HG03175 (cell line): ENCODE data around the gene FAM184A.

Experiments
- ATAC-seq: cut with Tn5 transposase; IDR thresholded peaks from one replicate; pipeline ENCODE4 v1.9.1; 2021; ENCODE audit warnings: mild to moderate bottlenecking, moderate library complexity; ENCODE audit not compliant: unreplicated experiment

FAM184A gene

DNA sequence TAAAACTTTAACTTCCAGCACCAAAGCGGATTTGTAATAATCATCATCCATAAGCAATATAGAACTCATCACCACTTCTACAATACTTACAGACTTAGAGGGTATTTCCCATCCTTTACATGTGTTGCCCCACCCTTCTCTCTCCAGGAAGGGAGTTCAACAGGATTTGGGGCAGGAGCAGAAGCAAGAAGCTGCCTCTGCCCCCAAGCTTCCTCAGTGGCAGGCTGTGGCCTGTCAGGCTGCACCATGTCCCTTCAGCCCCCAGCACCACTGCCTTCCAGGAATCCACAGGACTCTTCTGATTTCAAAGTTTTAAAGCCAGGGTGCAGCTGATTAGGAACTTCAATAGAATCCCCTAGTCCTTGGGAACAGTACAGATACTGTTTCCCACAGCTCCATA lies 106.8 kb downstream of the FAM184A start:
- ATAC-seq, result no peak

DNA sequence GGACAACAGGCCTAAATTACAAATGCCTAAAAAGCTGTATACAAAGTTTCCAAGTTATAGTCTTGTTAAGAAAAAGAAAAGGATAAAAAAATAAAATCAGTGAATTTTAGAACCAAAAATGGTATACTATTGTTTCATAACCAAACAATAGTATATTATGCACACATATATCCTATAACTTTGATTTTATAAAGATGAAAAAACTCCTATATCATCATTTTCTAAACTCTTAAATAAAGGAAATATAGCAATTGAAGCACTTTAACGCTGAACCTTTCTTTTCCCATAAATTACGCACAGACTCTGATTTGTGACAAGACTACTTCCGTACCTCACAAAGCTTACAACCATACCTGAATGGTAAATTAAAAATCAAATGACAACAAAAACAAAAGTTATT lies 107.6 kb downstream of the FAM184A start:
- no peak for ATAC-seq

DNA sequence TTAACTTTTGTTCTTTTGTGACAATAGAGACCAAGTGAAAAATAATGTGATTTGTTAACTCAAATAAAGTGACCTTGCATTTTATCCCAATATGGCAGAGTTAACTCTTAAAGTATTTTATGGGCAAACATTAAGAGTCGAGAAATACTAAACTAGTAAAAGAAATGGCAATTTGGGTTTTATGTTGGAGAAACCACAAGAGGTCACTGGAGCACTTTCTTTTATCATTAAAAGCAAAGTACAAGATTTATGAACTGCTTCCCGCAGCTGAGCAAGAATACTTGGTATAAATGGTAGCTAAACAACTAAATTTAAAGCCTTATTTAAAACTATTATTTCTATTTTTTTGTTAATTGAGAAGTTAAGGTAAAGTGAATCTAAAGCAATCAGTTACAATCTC lies 110.0 kb downstream of the FAM184A start:
- no peak for ATAC-seq

DNA sequence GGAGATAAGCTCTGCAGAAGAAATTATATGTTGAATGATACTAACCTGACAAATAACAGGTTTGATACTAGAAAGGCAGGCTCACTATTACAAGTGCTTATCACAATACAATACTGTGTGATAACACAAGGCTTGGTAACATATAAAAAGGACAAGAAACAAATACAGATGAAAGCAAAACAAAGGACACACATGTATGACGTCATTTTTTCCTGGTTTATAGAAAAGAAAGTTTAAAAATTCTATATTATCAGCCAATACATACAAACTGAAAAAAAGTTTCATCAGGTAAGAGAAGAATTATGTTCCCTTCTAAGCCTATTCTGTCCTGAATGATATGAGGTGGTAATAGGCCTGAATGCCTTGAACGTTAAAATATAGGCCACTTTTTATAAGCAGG lies 111.2 kb downstream of the FAM184A start:
- no peak for ATAC-seq

DNA sequence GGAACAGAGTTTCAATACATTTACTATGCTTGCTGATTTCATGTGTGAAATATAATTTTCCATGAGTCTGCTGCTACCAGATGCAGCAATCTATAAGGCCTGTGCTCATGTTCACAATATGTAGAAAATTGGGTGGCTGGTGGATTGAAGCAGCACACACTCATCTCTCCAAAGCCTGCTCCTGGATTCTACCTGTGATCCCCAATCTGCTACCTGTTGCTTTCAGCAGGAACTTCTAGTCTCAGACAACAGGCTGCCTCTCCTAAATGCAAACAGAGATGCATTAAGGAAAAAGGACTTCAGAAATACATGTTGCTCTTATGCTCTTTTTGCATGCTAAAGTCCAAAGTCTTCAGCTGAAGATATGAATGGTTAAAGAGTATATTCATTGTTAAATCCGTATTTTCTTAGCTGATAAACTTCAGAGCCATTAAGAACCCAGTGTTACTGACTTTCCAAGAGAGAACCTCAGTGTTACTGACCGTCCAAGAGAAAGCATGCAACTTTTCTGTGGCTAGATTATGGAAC lies 112.6 kb downstream of the FAM184A start:
- ATAC-seq, result no peak

DNA sequence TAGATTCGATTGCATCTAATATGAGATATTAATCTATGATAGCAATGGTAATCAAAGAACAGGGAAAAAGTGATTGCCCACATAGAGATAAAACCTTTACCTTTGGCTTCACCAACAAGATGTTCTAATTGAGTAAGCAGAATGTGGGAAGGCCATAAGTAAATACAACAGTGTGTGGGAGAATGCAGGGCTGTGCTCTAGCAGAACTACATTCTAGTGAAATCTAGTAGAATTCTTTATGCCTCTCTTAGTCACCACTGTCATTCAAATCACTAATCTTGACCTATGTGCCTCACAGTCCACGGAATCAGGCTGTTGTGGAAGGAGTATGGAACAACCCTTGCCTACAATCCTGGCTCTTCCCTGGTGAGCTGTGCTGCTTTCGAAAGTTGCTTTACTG lies 113.1 kb downstream of the FAM184A start:
- no peak for ATAC-seq

DNA sequence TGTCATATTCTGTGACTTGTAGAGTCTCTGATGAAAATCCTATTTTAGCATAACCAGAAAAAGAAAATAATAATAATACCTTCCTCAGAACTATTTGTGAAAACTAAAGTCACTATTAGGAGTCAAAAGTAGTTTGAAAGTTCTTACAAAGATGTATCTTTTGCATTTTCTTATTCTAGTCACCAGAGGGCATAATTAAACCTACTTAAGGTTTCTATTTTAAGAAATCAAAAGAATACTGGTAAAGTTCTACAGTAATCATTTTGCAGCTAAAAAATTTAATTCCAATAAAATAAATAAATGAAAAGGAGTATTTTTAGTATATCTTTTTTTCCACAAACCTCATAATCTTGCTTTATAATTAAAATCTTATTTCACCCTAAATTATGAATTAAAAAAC lies 115.5 kb downstream of the FAM184A start:
- ATAC-seq, result no peak

DNA sequence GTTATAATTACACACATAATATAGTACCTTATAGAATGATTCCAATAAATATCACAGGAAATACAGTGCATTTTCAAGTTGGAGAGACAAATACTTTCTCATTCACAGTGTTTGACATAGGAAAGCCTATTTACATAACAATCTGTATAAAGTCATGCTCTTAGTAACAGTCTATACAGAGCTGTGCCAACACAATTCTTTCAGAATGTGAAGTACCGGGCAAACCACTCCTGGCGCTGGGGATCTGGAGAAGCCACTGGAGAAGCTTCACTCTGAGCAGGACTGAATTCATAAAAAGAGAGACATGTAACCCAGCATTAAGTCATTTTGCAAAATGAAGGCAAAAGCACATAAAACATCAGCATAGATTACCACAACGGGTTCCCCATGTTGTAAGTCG lies 118.6 kb downstream of the FAM184A start:
- ATAC-seq, result no peak

DNA sequence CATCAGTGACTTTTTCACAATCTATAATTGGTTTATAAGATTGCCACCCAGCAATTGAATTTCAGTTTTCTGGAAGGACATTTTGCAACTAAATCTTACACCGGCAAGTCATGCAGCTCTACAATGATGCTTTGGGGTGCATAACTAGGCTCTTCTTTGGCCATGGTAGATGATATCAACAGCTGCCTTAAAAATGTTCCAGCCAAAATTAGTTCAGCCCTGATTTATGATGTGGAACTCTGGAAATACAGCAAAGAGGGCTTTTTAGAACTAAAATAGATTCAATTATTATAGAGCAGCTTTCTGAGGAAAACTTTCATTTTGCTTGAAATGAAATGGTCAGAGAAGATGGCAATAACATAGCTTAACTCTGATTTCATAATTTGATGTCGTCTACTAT lies 125.1 kb downstream of the FAM184A start:
- ATAC-seq, result no peak

DNA sequence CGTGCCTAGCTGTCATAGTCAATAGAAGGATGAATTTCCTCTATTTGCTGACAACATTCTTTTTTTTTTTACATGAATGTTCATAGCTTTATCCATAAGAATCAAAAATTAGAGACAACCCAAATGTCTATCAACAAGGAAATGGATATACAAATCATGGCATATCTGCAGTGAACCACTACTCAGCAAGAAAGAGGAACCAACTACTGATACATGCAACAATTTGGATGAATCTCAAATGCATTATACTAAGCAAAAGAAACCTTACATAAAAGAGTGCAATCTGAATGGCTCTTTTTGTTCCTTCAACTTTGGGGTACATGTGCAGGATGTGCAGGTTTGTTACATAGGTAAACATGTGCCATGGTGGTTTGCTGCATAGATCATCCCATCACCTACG lies 125.8 kb downstream of the FAM184A start:
- ATAC-seq, result no peak

DNA sequence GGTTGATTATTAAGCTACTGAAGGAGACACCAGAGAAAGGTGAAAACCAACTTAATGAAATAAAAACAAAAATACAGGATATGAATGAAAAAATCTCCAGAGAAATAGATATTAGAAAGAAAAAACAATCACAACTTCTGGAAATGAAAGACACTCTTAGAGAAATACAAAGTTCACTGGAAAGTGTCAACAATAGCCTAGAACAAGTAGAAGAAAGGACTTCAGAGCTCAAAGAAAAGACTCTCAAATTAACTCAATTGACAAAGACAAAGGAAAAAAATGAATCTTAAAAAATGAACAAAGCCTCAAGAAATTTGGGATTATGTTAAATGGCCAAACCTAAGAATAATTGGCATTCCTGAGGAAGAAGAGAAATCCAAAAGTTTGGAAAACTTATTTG lies 133.2 kb downstream of the FAM184A start:
- ATAC-seq, result no peak

DNA sequence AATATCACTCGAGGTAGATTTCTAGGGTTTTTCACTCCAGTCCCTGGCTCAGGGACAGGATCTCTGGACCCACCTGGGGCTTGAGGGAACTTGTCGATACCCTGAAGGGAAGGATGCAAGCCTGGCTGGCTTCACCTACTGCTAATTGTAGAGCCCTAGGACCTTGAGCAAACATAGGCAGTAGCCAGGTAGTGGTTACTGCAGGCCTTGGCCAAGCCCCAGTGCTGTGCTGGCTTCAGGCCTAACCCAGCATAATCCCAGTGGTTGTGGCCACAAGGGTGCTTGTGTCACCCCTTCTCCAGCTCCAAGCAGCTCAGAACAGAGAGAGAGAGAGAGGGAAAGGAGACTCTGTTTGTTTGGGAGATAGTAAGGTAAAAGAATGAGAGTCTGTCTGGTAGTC lies 137.7 kb downstream of the FAM184A start:
- ATAC-seq, result no peak

DNA sequence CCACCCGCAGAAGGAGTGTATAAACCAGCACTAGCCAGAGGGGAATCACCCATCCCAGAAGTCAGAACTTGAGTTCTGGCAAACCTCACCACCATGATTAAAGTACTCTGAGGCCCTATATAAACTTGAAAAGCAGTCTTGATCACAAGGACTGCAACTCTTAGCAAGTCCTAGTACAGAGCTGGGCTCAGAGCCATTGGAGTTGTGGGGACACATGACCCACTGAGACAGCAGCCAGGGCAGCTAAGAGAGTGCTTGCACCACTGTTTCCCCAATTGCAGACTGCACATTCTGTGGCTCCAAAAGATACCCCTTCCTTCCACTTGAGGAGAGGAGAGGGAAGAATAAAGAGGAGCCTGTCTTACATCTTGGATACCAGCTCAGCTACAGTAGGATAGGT lies 138.8 kb downstream of the FAM184A start:
- ATAC-seq, result no peak

DNA sequence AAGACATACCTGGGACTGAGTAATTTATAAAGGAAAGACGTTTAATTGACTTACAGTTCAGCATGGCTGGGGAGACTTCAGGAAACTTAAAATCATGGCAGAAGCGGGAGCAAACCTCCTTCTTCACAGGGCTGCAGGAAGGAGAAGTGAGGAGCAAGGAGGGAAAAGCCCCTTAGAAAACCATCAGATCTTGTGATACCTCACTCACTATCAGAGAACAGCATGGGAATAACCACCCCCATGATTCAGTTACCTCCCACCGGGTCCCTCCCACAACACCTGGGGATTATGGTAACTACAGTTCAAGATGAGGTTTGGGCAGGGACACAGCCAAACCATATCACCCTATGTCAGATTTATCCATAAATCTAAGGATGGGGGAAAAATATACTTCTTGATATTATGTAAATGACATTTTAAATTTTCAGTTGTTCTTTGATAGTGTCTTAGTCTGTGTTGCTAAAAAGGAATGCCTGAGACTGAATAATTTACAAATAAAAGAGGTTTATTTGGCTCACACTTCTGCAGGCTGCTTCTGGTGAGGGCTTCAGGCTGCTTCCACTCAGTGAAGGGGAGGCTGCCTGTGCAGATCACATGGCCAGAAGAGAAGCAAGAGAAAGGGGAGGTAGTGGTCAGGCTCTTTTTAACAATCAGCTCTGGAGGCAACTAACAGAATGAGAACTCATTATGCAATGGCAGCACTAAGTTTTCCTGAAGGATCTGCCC lies 142.3 kb downstream of the FAM184A start:
- no peak for ATAC-seq

DNA sequence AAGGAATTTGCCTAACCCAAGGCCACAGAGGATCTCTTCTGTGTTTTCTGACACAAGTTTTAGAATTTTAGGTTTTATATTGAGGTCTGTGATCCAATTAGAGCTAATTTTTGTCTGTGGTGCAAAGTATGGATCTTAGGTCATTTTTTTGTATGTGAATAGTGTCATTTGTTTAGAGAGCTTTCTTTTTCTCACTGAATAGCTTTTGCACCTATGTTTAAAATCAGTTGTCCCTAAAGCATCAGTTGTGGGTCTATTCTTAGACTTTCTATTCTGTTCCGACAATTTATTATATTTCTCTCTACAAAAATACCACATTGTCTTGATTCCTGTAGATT lies 143.2 kb downstream of the FAM184A start:
- peak; percentile 6 for ATAC-seq

DNA sequence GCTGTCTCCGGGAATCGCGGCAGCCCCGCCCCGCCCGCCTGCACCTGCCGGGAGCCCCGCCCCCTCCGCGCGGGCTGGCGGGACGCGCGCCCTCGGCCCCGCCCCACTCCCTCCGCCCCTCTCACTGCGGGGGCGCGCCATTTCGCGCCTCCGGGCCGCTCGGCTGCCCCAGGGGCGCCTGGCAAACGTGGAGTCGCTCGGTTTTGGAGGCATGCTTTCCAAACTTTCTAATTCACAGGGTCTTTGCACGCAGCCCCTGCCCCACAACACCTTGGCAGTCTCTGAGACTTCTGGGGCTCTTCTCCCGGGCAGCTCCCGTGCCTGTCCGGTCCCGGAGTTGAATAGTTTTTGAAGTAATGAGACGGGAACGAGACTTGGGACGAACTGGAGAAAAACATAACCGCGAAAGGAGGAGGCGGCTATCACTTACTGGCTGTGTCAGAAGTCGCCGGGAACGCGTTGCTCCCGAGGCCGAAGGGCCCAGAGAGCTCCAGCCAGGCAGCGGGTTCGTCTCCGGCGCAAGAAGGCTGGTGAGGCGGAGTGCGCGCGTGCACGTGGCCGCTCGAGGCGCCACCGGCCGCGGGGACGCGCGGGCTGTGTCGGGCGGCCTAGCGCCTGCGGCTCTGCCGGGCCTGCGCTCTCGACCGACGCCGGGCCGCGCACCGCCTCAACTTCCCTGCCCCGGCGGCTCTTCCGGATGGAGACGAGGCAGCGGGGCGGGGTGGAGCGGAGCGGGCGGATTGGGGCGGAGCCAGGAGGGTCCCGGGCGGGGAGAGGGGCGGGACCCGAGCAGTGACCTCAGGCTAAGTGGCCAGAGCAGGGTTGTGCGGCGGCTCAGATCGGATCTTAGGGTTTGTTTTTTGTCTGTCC lies 143.8 kb downstream of the FAM184A start, which contains the start of gene MCM9:
TSS of gene MCM9 (minus strand) at position 699 of the 870 bp plus-strand sequence. CDS start 3,436 bp downstream, outside the sequence.
- peak; percentile 95 for ATAC-seq

DNA sequence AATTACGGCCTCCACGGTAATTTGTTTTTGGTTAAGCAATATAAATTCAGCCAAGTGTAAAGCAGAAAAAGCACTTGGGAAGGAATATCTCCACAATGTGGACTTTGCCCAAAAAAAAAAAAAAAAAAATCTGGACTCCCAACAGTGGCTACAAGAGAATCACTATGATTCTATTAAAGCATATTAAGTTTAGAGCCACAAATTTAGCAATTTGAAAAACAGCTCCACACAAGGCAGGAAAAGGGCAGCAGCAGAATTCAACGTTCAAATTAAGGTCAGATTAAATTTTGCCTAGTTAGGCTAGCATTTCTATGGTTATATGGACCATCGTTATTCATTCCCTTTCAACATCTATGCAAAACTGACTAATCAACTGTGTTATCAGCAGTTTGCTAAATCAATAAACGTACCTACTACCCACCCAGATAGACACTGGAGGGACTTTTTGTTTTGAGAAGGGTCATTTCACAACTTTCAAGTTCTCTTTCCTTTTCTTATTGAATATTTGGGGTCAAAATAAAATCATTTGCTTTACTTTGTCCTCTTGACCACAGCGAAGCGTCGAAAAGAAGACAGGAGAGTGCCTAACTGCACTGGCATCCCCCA lies 144.5 kb downstream of the FAM184A start:
- ATAC-seq, result peak; percentile 0

DNA sequence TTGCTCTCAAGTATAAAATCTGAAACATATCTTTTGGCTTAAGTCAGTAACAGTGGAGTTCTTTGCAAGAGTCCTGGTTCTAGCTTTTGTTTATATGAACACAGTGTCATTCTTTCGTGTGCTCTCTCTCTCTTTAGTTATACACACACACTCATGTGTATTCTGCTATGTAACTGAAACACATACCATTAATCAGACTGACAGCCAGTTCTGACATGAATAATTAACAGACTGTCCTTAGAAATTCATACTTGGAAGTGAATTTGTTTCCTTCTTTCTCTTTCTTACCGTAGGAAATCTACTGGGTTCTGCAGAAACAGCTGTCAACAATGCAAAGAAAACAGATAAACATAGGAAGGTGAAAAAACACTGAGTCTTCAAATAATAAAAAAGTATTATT lies 146.0 kb downstream of the FAM184A start:
- ATAC-seq, result no peak

DNA sequence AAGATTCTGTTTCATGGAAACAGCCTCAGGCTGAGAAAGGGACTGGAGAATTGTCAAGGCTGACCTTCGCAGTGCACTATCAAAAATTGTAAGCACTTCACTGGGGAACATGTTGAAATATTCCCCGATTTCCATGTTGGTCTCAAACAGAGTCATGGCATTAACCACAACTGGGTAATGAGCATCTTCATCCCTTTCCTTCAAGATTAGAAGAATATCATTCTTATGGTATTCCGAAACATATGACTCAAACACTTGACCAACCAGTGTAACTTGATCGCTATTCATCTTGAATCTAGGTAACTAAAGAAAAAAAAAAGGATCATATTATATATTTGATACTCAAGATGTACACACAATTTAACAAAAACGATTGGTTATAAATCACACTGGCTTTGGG lies 147.0 kb downstream of the FAM184A start:
- no peak for ATAC-seq

DNA sequence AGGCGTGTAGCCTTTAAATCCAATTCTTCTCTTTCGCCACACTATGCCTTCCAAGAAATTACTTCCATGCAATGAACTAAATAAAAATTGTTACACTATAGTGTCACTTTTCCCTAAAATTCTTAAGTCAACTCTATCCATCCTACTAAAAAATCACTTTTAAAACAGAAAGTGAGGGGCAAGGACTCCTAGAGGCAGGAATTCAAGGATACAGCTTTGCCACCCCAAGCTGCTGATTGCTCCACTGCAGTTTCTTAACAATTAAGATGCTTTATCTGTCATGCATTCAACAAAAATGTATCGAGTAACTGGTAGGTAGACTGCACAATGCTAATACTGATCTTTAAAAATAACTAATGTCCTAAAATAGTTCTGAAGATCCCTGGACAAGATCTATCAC lies 147.8 kb downstream of the FAM184A start:
- no peak for ATAC-seq

DNA sequence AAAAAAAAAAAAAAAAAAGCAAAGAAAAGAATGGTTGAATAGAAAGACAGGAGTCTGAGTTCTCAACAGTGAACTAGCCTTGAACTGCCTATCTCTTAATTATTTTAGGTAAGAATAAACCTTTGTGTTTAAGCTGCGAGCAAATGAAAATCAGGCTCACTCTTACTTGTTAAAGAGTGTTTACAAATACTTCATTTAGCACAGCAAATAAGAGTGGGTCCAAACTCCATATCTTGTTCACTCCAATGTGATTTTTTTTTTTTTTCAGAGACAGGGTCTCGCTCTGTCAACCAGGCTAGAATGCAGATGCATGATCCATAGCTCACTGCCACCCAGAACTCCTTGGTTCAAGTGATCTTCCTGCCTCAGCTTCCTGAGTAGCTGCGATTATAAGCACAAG lies 155.4 kb downstream of the FAM184A start:
- ATAC-seq, result no peak

DNA sequence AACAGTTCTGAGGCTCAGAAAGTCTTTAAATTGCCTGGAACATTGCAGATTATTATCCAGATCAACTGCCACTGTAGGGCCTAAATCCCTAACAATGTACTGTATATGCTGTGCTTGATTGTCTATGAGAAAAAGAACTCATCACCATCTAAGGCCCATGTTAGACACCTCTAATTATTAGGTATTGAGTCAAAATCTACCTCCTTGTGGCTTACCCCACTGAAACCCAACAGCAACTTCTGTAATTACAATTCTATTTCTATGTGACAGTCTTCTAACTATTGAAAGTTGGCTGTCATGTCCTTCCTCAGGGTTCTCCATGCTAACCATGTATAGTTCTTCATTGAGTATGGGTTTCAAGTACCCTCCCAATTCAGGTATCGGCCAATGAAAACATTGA lies 157.4 kb downstream of the FAM184A start:
- no peak for ATAC-seq
